Measurements from ENCODE around the gene PEX14. TPM values are rescaled to one million over a fixed set of nuclear protein-coding genes. Genes with fewer than 3 reads are reported as not detected.

Gene PEX14
- total RNA-seq, 2 experiments from 2014 or later: 13.3 to 14.8 TPM

DNA sequence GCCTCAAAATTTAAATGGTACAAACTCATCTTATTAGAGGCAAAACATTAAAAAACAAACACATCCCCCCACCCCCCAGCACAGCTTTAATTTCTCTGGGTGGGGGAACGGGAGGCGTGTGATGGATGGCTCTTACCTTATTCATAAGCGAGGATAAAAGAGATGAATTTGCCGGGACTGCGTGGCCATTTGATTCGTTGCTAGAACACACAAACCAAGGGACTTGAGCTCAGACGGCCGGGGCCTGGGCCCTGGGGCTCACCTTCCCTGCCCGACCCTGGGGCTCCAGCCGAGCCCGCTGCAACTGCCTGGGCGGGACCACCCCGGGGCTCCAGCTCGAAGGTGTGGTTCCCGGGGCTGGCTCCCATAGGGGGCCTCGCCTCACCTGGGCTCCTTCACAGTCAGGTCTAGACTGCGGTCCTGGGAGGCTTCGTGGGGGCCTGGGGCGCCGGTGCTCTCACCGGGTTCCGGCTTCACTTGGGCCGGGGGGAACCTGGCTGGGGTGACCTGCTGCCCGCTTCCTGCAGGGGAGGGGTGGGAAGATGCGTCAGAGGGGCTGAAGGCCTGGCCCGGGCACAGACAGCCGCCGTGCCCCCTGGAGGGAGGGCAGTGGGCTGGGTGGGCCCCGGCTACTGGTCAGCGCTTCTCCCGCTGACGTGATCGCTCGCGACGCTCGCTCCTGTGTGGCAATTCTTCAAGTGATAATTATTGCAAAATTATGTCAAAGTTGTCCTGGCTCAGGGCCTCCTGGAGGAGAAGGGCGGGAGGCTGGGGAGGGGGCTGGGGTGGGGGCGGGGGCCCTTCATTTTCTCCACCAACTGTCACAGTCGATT lies 176.0 kb downstream of the PEX14 start:
- intact Hi-C loops (cut with DNase I, micrococcal nuclease): no loop called here

DNA sequence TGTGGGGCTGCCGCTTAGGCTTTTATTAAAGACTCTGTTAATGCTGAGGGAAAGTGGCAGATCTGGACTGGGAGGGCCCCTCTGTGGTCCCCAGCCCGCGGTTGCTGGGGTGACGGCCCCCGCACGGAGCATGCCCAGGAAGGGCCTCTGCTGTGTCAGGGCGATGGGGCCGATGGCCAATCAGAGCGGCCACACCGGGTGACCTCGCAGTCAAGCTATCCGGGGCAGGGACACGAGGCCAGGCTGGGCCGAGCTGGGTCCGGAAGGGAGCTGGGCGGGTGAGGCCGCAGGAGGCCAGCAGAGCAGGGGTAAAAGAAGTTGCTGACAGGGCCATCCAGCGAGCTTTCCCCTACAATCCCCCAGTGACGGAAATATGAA lies 176.6 kb downstream of the PEX14 start:
- POLR2A ChIA-PET: no interaction called here
- Histone ChIP-seq H3K4me3 (ENCODE audit: low read length) (no peak overlapping the region), H3K27ac (ENCODE audit: low read depth in 1 of 2, low read length in 2 of 2) (no peak overlapping the region), H3K9me3 (ENCODE audit: control insufficient read depth in 1 of 2, insufficient read depth in 1 of 2, low read length in 2 of 2) (no peaks in the 10 kb centered on the region), H3K27me3 (ENCODE audit: control insufficient read depth in 1 of 2, insufficient read depth in 2 of 2, low read length in 2 of 2) (no peaks in the 10 kb centered on the region), H3K36me3 (ENCODE audit: insufficient read depth, low read length) (peaks cover 6% of the 10 kb centered on the region), H3K4me1 (ENCODE audit: insufficient read depth, low read length) (no peaks in the 10 kb centered on the region)
- no peak for ATAC-seq (ENCODE audit: poor library complexity)
- Mint-ChIP-seq H3K4me1 (ENCODE audit: low read depth) (no peaks in the 10 kb centered on the region), H3K36me3 (ENCODE audit: low read depth) (peaks cover 5% of the 10 kb centered on the region), H3K27me3 (no peaks in the 10 kb centered on the region), H3K9me3 (no peaks in the 10 kb centered on the region), H3K4me3 (no peak overlapping the region), H3K27ac (no peak overlapping the region)
- TF ChIP-seq, protein P1, sequence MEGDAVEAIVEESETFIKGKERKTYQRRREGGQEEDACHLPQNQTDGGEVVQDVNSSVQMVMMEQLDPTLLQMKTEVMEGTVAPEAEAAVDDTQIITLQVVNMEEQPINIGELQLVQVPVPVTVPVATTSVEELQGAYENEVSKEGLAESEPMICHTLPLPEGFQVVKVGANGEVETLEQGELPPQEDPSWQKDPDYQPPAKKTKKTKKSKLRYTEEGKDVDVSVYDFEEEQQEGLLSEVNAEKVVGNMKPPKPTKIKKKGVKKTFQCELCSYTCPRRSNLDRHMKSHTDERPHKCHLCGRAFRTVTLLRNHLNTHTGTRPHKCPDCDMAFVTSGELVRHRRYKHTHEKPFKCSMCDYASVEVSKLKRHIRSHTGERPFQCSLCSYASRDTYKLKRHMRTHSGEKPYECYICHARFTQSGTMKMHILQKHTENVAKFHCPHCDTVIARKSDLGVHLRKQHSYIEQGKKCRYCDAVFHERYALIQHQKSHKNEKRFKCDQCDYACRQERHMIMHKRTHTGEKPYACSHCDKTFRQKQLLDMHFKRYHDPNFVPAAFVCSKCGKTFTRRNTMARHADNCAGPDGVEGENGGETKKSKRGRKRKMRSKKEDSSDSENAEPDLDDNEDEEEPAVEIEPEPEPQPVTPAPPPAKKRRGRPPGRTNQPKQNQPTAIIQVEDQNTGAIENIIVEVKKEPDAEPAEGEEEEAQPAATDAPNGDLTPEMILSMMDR (IDR thresholded peaks at IDR 0.05): no peak
- intact Hi-C loops (cut with DNase I, micrococcal nuclease): no loop called here
- CTCF ChIA-PET: no interaction called here
- DNase-seq: no peak

More for the DNA sequence above, 176.0 kb downstream of the PEX14 start:
- no peak for ATAC-seq (ENCODE audit: poor library complexity)
- Histone ChIP-seq H3K27ac (ENCODE audit: low read depth in 1 of 2, low read length in 2 of 2) (no peak overlapping the region), H3K27me3 (ENCODE audit: control insufficient read depth in 1 of 2, insufficient read depth in 2 of 2, low read length in 2 of 2) (no peaks in the 10 kb centered on the region), H3K9me3 (ENCODE audit: control insufficient read depth in 1 of 2, insufficient read depth in 1 of 2, low read length in 2 of 2) (no peaks in the 10 kb centered on the region), H3K36me3 (ENCODE audit: insufficient read depth, low read length) (peaks cover 6% of the 10 kb centered on the region), H3K4me1 (ENCODE audit: insufficient read depth, low read length) (no peaks in the 10 kb centered on the region), H3K4me3 (ENCODE audit: low read length) (no peak overlapping the region)
- Mint-ChIP-seq H3K27me3 (no peaks in the 10 kb centered on the region), H3K4me3 (no peak overlapping the region), H3K9me3 (no peaks in the 10 kb centered on the region), H3K4me1 (ENCODE audit: low read depth) (no peaks in the 10 kb centered on the region), H3K27ac (no peak overlapping the region), H3K36me3 (ENCODE audit: low read depth) (peaks cover under 1% of the 10 kb centered on the region)
- no peak for DNase-seq
- TF ChIP-seq, protein P1 (IDR thresholded peaks at IDR 0.05): no peak
- ChIA-PET CTCF (no interaction called here), POLR2A (no interaction called here)

DNA sequence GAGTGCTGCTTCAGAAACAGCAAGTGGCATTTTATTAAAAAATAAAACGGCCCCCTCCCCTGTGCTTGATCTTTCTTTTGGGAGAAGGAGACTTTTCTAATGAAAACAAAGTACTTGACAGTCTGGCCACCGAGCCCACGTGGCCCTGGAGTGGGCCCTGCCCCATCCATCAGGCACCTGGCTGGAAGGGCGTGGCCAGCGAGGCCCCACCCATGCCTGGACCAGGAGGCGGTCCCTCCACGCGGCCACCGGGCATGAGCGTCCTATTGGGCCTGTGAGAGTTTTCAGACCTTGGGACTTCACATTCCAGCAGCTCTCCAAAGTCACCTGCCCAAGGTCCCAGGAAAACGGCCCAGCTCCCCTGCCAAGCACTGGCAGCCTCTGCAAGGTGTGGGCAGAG lies 177.0 kb downstream of the PEX14 start:
- DNase-seq (no peak), ATAC-seq (ENCODE audit: poor library complexity) (no peak)
- Mint-ChIP-seq H3K27me3 (no peaks in the 10 kb centered on the region), H3K4me3 (no peak overlapping the region), H3K27ac (no peak overlapping the region), H3K4me1 (ENCODE audit: low read depth) (no peaks in the 10 kb centered on the region), H3K36me3 (ENCODE audit: low read depth) (peaks cover 5% of the 10 kb centered on the region), H3K9me3 (no peaks in the 10 kb centered on the region)
- H3K36me3 ChIP-seq (ENCODE audit: insufficient read depth, low read length): peaks cover 6% of the 10 kb centered on the region
- no peaks in the 10 kb centered on the region for H3K9me3 ChIP-seq (ENCODE audit: control insufficient read depth in 1 of 2, insufficient read depth in 1 of 2, low read length in 2 of 2)
- TF ChIP-seq, protein P1 (IDR thresholded peaks at IDR 0.05): no peak
- no peak overlapping the region for H3K27ac ChIP-seq (ENCODE audit: low read depth in 1 of 2, low read length in 2 of 2)
- intact Hi-C loops (cut with DNase I, micrococcal nuclease): no loop called here
- no peak overlapping the region for H3K4me3 ChIP-seq (ENCODE audit: low read length)
- POLR2A ChIA-PET: no interaction called here
- no peaks in the 10 kb centered on the region for H3K27me3 ChIP-seq (ENCODE audit: control insufficient read depth in 1 of 2, insufficient read depth in 2 of 2, low read length in 2 of 2)
- CTCF ChIA-PET: no interaction called here
- H3K4me1 ChIP-seq (ENCODE audit: insufficient read depth, low read length): no peaks in the 10 kb centered on the region
